GM12801 (cell line): ENCODE results near the gene ERP27.

Experiments
- TF ChIP-seq, protein P1 (sequence below): IDR thresholded peaks from one replicate; pipeline ENCODE4 v1.5.1; 2011; ENCODE audit warnings: control low read depth; ENCODE audit not compliant: insufficient read length; ENCODE audit errors: extremely low read depth

The ERP27 gene

DNA sequence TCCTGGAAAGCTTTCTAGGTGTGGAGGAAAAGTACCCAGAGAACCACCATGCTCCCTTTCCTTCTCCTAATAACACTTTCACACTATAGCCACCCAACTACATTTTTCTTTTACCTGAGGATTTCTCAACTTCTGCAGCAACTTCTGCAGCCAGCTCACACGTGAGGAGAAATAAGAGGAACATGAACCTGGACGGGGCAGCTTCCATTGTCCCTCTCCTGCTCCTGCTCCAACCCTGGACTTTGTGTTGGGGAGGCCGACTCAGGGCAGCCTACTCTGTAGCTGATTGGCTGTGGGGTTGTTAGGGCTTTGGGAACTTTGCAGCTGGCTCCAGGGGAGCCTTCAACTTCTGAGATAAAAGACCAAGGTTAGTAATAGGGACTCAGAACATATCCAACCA is at the start of gene ERP27:
TSS of gene ERP27 (minus strand) at position 237 of the 400 bp plus-strand sequence. CDS start at position 208, 29 bp downstream.
- TF ChIP-seq, protein P1, sequence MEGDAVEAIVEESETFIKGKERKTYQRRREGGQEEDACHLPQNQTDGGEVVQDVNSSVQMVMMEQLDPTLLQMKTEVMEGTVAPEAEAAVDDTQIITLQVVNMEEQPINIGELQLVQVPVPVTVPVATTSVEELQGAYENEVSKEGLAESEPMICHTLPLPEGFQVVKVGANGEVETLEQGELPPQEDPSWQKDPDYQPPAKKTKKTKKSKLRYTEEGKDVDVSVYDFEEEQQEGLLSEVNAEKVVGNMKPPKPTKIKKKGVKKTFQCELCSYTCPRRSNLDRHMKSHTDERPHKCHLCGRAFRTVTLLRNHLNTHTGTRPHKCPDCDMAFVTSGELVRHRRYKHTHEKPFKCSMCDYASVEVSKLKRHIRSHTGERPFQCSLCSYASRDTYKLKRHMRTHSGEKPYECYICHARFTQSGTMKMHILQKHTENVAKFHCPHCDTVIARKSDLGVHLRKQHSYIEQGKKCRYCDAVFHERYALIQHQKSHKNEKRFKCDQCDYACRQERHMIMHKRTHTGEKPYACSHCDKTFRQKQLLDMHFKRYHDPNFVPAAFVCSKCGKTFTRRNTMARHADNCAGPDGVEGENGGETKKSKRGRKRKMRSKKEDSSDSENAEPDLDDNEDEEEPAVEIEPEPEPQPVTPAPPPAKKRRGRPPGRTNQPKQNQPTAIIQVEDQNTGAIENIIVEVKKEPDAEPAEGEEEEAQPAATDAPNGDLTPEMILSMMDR = no peak

DNA sequence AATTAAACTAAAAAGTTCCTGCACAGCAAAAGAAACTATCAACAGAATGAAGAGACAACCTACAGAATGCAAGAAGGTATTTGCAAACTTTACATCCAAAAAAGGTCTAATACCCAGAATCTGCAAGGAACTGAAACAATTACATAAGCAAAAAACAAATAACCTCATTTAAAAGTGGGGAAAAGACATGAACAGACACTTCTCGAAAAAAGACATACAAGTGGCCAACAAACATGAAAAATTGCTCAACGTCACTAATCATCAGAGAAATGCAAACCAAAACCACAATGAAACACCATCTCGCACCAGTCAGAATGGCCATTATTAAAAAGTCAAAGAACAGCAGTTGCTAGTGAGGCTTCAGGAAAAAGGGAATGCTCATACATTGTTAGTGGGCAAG is 49.7 kb upstream of the ERP27 start:
- TF ChIP-seq, protein P1 = no peak

DNA sequence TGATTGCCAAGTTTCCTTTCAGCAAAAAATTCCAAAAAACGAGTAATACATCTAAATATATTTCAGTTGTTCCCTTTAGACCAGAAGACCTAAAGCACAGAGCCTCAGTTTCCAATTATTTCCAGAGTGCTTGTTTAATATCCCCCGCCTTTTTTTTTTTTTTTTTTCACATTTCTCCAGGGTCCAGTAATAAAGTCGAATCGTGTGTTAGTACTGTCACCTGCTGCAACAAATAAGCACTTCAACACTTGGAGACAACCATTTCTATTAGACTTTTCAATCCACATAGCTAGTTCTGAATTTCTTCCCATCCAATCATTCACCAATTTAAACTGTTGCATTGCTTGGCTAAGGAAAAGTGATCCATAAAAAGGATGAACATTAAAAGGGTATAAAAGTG is 48.1 kb upstream of the ERP27 start:
- TF ChIP-seq, protein P1 = no peak

DNA sequence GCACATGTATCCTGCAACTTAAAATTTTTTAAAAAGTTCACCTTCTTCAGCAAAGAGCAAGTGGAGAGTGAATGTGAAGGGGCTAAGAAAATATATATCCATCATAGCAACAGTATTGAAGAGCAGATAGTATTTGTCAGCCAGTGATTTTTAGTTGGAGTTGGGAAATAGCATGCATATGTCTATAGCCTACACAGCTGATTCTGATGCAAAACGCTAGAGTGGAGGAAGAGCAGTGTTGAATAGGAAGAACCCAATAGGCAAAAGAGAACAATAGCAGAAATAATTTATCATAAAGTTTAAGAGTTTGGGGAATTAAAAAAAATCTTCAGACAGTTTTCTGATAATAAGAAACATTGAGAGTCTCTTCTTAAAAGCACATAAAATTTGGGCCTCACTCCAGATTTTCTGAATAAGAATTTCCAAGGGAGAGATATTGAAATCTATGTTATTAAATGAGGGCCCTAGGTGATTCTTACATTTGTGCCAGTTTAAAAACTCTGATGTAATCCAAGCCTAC is 46.5 kb upstream of the ERP27 start:
- TF ChIP-seq, protein P1 = no peak

DNA sequence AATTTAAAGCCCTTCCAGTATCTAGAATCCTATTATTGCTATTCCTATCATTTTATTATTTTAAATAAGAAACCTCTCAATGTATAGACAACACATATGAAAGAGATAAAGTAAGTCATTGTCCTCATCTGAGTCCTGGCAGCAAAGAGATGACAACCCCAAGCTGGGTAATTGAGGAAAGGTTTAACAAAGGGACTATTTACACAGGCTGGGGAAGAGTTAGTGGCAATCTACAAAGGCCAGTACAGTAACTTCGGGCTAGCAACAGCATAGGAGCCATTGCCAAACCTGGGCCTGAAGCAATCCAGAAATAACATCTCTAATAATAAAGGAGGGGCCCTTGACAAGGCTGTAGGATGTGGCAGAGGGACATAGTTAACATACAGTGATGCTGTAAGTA is 45.7 kb upstream of the ERP27 start:
- TF ChIP-seq, protein P1 = no peak

DNA sequence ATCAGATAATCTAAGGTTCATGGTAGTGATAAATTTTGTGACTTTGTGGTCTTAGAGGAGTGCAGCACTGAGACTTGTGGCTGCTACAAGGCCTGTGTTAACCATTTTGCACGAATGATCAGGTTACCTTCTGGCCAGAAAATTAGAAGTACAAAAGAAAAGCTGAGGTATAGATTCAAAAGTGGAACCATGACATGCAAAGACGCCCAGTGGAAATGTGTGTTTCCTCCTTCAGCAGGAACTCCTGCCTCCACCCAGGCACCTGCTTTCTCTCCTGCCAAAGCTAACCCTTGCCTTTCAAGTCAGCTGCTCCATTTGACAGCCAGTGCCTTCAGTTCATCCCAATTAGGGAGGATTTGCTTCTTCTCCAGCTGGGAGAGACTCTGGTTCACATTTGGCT is 44.7 kb upstream of the ERP27 start:
- TF ChIP-seq, protein P1 = no peak

DNA sequence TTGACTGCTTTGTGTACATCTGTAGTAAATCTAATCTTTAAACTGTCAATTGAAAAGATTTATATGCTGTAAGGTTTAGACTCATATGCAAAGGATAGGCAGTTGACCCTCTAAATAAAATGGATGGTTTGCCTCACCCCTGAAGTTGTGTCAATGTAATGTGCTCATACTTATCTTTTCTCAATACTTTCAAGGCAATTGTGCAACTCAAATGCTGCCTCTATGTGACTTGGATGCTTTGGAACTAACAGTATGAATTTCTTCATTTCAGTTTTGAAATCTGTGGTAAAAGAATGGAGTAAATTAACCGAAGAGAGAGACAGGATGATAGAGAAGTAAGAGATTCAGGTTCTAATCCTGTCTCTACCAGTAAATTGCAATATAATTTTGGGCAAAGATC is 44.2 kb upstream of the ERP27 start:
- TF ChIP-seq, protein P1 = no peak
